GM12878 (cell line): ENCODE measurements around the gene TCF7L1. TPM values are rescaled to one million over a fixed set of nuclear protein-coding genes. Genes with fewer than 3 reads are reported as not detected.

Source experiments
- ATAC-seq: fragments of 200-7000 bp; cut with Tn5 transposase; 3 replicates; pipeline ENCODE4 v1.9.1; 2020; ENCODE audit warnings: mild to moderate bottlenecking, moderate library complexity
- BruUV-seq: library from RNA; stranded (reverse); fragments of 400-500 nt; replicated peaks from 2 replicates; lab custom pipeline; 2021; lab: Mats Ljungman, UMichigan
- CTCF ChIA-PET: fragments of 300-600 bp; sonication (Branson Sonifier 250); formaldehyde crosslinking; extraction: SDS; loops from one replicate; lab custom pipeline; 2021; ENCODE audit warnings: inconsistent platforms; lab: Yijun Ruan, JAX
- POLR2A ChIA-PET: fragments of 350-600 bp; formaldehyde crosslinking; extraction: SDS; loops from one replicate; lab custom pipeline; 2021; ENCODE audit warnings: inconsistent platforms; lab: Charles Lee
- RAD21 ChIA-PET: fragments of 300-600 bp; sonication (Branson Sonifier 250); formaldehyde crosslinking; loops from one replicate; lab custom pipeline; 2023; ENCODE audit warnings: antibody characterized with exemption; ENCODE audit not compliant: unreplicated experiment; lab: Charles Lee
- SMC1A ChIA-PET: fragments of 300-600 bp; sonication (Branson Sonifier 250); formaldehyde crosslinking; loops from one replicate; lab custom pipeline; 2023; ENCODE audit not compliant: unreplicated experiment, uncharacterized antibody; lab: Charles Lee
- DNase-seq: peaks from one replicate; pipeline ENCODE4 v3.0.0-alpha.2; 2011; ENCODE audit warnings: low read depth, low spot score
- FAIRE-seq: peaks from 3 replicates; lab custom pipeline; 2011; peaks lifted over from hg19 to GRCh38; lab: Jason Lieb, UNC
- H2AFZ ChIP-seq: 2 replicates; pipeline ENCODE4 v1.6.0; 2011; ENCODE audit warnings: low read depth, low read length, control low read depth; ENCODE audit not compliant: control insufficient read depth
- H3K27ac ChIP-seq: 2 replicates; pipeline ENCODE4 v1.5.1; 2011; ENCODE audit warnings: control low read depth; ENCODE audit not compliant: control insufficient read depth, insufficient read depth
- H3K27me3 ChIP-seq, 2 experiments: replicated peaks in 1 of 2; 2 replicates each; pipeline versions ENCODE4 v1.6.0 to v1.6.1; 2011; ENCODE audit warnings: low read length in 1 of 2; ENCODE audit not compliant: control insufficient read depth in 2 of 2, insufficient read depth in 2 of 2
- H3K36me3 ChIP-seq, 2 experiments: 2 replicates each; pipeline ENCODE4 v1.5.1; 2011; ENCODE audit warnings: low read length in 1 of 2; ENCODE audit not compliant: control insufficient read depth in 2 of 2, insufficient read depth in 2 of 2
- H3K4me1 ChIP-seq: 2 replicates; pipeline ENCODE4 v1.6.1; 2011; ENCODE audit warnings: mild to moderate bottlenecking, low read length, moderate library complexity, mixed read lengths; ENCODE audit not compliant: control insufficient read depth, insufficient read depth
- H3K4me2 ChIP-seq: 2 replicates; pipeline ENCODE4 v1.6.0; 2011; ENCODE audit warnings: control low read depth; ENCODE audit not compliant: control insufficient read depth, insufficient read depth
- H3K4me3 ChIP-seq: fragments of 200-600 bp; sonication (generic); 2 replicates; pipeline ENCODE4 v1.5.1; 2016
- H3K79me2 ChIP-seq: 2 replicates; pipeline ENCODE4 v1.6.0; 2011; ENCODE audit warnings: low read length; ENCODE audit not compliant: control insufficient read depth, insufficient read depth
- H3K9ac ChIP-seq: 2 replicates; pipeline ENCODE4 v1.8.0; 2011; ENCODE audit warnings: low read length, control low read depth, mixed read lengths; ENCODE audit not compliant: control insufficient read depth, insufficient read depth
- H3K9me3 ChIP-seq: replicated peaks from 3 replicates; pipeline ENCODE4 v1.5.1; 2011; ENCODE audit warnings: mild to moderate bottlenecking, low read length; ENCODE audit not compliant: control insufficient read depth, insufficient read depth
- H4K20me1 ChIP-seq: 2 replicates; pipeline ENCODE4 v1.6.0; 2011; ENCODE audit not compliant: control insufficient read depth, insufficient read depth
- CTCF ChIP-seq, 3 experiments: IDR thresholded peaks in 2 of 3; conservative IDR thresholded peaks in 1 of 3; 2 replicates each; pipeline ENCODE4 v1.5.1; 2011; ENCODE audit warnings: low read depth in 3 of 3, low read length in 3 of 3, mild to moderate bottlenecking in 3 of 3, control low read depth in 2 of 3, moderate library complexity in 2 of 3, inconsistent platforms in 1 of 3, mixed read lengths in 1 of 3; ENCODE audit not compliant: control insufficient read depth in 2 of 3, insufficient read depth in 1 of 3; ENCODE audit errors: extremely low read depth in 1 of 3
- MLLT1 ChIP-seq: fragments of 450-650 bp; IDR thresholded peaks from 2 replicates; pipeline ENCODE4 v1.6.1; 2016; ENCODE audit warnings: mild to moderate bottlenecking
- NFIC ChIP-seq: IDR thresholded peaks from 2 replicates; pipeline ENCODE4 v1.6.1; 2012; ENCODE audit warnings: low read depth, mild to moderate bottlenecking, inconsistent platforms, low read length, moderate library complexity
- NR2F1 ChIP-seq: fragments of 450-650 bp; conservative IDR thresholded peaks from 2 replicates; pipeline ENCODE4 v1.6.1; 2017; ENCODE audit warnings: mild to moderate bottlenecking
- POLR2AphosphoS5 ChIP-seq: IDR thresholded peaks from 2 replicates; pipeline ENCODE4 v1.6.1; 2011; ENCODE audit warnings: mild to moderate bottlenecking, low read length, inconsistent platforms
- RAD51 ChIP-seq: fragments of 450-650 bp; IDR thresholded peaks from 2 replicates; pipeline ENCODE4 v1.6.1; 2016; ENCODE audit warnings: moderate library complexity, mild to moderate bottlenecking, inconsistent platforms
- RB1 ChIP-seq: fragments of 450-650 bp; formaldehyde crosslinking; IDR thresholded peaks from 2 replicates; pipeline ENCODE4 v1.6.1; 2017; ENCODE audit warnings: mild to moderate bottlenecking, borderline replicate concordance
- REST ChIP-seq: IDR thresholded peaks from 2 replicates; pipeline ENCODE4 v1.6.1; 2012; ENCODE audit warnings: mild to moderate bottlenecking, low read depth, low read length
- SIX5 ChIP-seq: IDR thresholded peaks from 2 replicates; pipeline ENCODE4 v1.6.1; 2011; ENCODE audit warnings: mild to moderate bottlenecking, low read depth, low read length, moderate library complexity; ENCODE audit not compliant: severe bottlenecking
- SMAD5 ChIP-seq: IDR thresholded peaks from 2 replicates; pipeline ENCODE4 v1.6.1; 2016; ENCODE audit warnings: antibody characterized with exemption, low read depth
- SMARCA5 ChIP-seq: fragments of 450-650 bp; IDR thresholded peaks from 2 replicates; pipeline ENCODE4 v1.6.1; 2017; ENCODE audit warnings: mild to moderate bottlenecking
- SP1 ChIP-seq: IDR thresholded peaks from one replicate; pipeline ENCODE4 v1.6.1; 2011; ENCODE audit warnings: low read depth, low read length
- TAF1 ChIP-seq: IDR thresholded peaks from 2 replicates; pipeline ENCODE4 v1.6.1; 2011; ENCODE audit warnings: mild to moderate bottlenecking, low read depth, low read length, borderline replicate concordance
- ZNF207 ChIP-seq: fragments of 450-650 bp; IDR thresholded peaks from 2 replicates; pipeline ENCODE4 v1.6.1; 2014; ENCODE audit warnings: antibody characterized with exemption, mild to moderate bottlenecking, borderline replicate concordance
- ZNF24 ChIP-seq: fragments of 450-650 bp; IDR thresholded peaks from 2 replicates; pipeline ENCODE4 v1.6.1; 2017; ENCODE audit warnings: antibody characterized with exemption, mild to moderate bottlenecking
- ZSCAN29 ChIP-seq: fragments of 450-650 bp; IDR thresholded peaks from 2 replicates; pipeline ENCODE4 v1.6.1; 2017; ENCODE audit warnings: mild to moderate bottlenecking, moderate library complexity
- WGBS: methylation state at CpG from one replicate; pipeline ENCODE4 v1.1.6; 2016; ENCODE audit warnings: low lambda C conversion rate; ENCODE audit not compliant: insufficient replicate concordance, insufficient coverage; ENCODE audit errors: missing lambda C conversion rate; 5-methylcytosine and 5-hydroxymethylcytosine counted together
- in situ Hi-C: fragments of 300-500 bp; cut with MboI; formaldehyde crosslinking; loops from 9 replicates; pipeline ENCODE4 v1.14.3; 2018; ENCODE audit warnings: mixed read lengths
- intact Hi-C: fragments of 100-400 bp; cut with micrococcal nuclease; formaldehyde crosslinking; loops from one replicate; pipeline ENCODE4 v1.14.2; 2022; ENCODE audit not compliant: unreplicated experiment
- polyA plus RNA-seq, 11 experiments: library from polyadenylated mRNA; depleted of rRNA in 4 of 11; unstranded in 6 of 11; stranded (reverse) in 5 of 11; fragments of >200 nt; fragmentation: Nextera tagmentation in 4 of 11; fragmentation: Illumina TruSeq in 1 of 11; extraction: Ambion mirVana in 4 of 11; extraction: Trizol in 1 of 11; gene quantifications; 1 replicate in 1 of 11; 2 replicates in 10 of 11; pipeline versions ENCODE4 v1.2.1 to v1.2.3, GENCODE V29; 2011 to 2016; ENCODE audit warnings: inconsistent platforms in 2 of 11, missing spikeins in 2 of 11, low read depth in 1 of 11
- total RNA-seq, 4 experiments: library from RNA; depleted of rRNA in 3 of 4; stranded (reverse); fragments of >200 nt in 3 of 4; fragmentation: Illumina TruSeq in 1 of 4; extraction: Trizol in 1 of 4; gene quantifications; 2 replicates each; pipeline versions ENCODE4 v1.2.1 to v1.2.3, GENCODE V29; 2013 to 2021
- TF ChIP-seq, protein P1 (sequence below): IDR thresholded peaks from 2 replicates; pipeline ENCODE4 v1.6.1; 2011; ENCODE audit warnings: low read depth, low read length, improper control_type of control experiment, borderline replicate concordance

The TCF7L1 gene
- total and polyA plus RNA-seq, 10 of the 15 experiments (the other 5 are each of a cell fraction or from before 2014, with no cell fraction given), result 0.03 to 0.11 (median 0.10) TPM; not detected in 7

- TF ChIP-seq MLLT1 (no peak), RAD51 (no peak), CTCF (IDR thresholded peaks at IDR 0.05 in 2 of 3, conservative IDR thresholded peaks at IDR 0.05 in 1 of 3; ENCODE audit: control insufficient read depth in 2 of 3, extremely low read depth in 1 of 3, insufficient read depth in 1 of 3, low read depth in 3 of 3, low read length in 3 of 3) (no peak), NR2F1 (no peak)
Measured at GRCh38 chr2:85195956-85196355, 62.8 kb downstream of the TCF7L1 start (continued).

GRCh38 chr2:85199698-85200097, 66.5 kb downstream of the TCF7L1 start:
- 17% methylated on average over 3 of the region's 3 CpGs for WGBS
- H3K4me2 ChIP-seq, result no peak overlapping the region
- TF ChIP-seq ZNF207, result no peak
- TF ChIP-seq SMARCA5, result no peak
- TF ChIP-seq, protein P1, sequence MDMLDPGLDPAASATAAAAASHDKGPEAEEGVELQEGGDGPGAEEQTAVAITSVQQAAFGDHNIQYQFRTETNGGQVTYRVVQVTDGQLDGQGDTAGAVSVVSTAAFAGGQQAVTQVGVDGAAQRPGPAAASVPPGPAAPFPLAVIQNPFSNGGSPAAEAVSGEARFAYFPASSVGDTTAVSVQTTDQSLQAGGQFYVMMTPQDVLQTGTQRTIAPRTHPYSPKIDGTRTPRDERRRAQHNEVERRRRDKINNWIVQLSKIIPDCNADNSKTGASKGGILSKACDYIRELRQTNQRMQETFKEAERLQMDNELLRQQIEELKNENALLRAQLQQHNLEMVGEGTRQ, result no peak
- no peak for TF ChIP-seq TAF1
- TF ChIP-seq ZNF24, result no peak
- no peak for TF ChIP-seq SIX5
- no peak for TF ChIP-seq SMAD5
- no peak for TF ChIP-seq NFIC
- no peak for TF ChIP-seq RB1
- no peak for TF ChIP-seq POLR2AphosphoS5
- no peak for TF ChIP-seq SP1
- TF ChIP-seq REST, result no peak
- no peak for TF ChIP-seq ZSCAN29

More at GRCh38 chr2:85199698-85200097, 66.5 kb downstream of the TCF7L1 start:
- no TSS peak for BruUV-seq
- ChIA-PET CTCF (interaction anchor here (1.3 to 1.6 kb wide), 3 partner anchors 12 to 85 kb away, joined by 3 to 6 read pairs (median 4); no protein-coding TSS in a partner anchor), SMC1A (interaction anchor here (1.0 kb wide), 1 partner anchor 138 kb away, joined by 3 read pairs; no protein-coding TSS in a partner anchor), RAD21 (no interaction called here), POLR2A (no interaction called here)
- ATAC-seq, result no peak
- no peaks in the 10 kb centered on the region for H3K9me3 ChIP-seq
- no peak overlapping the region for H2AFZ ChIP-seq
- FAIRE-seq, result no peak
- peaks cover 0 to 2% of the 10 kb centered on the region in 2 experiments; a peak in 3 of 4 replicates for H3K27me3 ChIP-seq
- H3K4me3 ChIP-seq, result no peak overlapping the region
- in situ Hi-C loops, result no loop called here
- DNase-seq, result no peak
- intact Hi-C loops, result no loop called here
- H4K20me1 ChIP-seq, result no peaks in the 10 kb centered on the region
- H3K4me1 ChIP-seq, result no peaks in the 10 kb centered on the region
- no peak overlapping the region for H3K9ac ChIP-seq
- H3K36me3 ChIP-seq, result no peaks in the 10 kb centered on the region
- H3K27ac ChIP-seq, result no peak overlapping the region
- no peaks in the 10 kb centered on the region for H3K79me2 ChIP-seq
